Bone marrow (tissue), 2 donors: Measurements from ENCODE around the gene RECK.
"Not testable (repeated sequence)": the region's sequence is repeated elsewhere in the genome, so short reads cannot be mapped to it uniquely, and the experiment has no call there.

ENCODE experiments used
- DNase-seq, 2 donors: peaks; one replicate each; lab custom pipeline; 2025; lab: John Stamatoyannopoulos, UW

The RECK gene

DNA sequence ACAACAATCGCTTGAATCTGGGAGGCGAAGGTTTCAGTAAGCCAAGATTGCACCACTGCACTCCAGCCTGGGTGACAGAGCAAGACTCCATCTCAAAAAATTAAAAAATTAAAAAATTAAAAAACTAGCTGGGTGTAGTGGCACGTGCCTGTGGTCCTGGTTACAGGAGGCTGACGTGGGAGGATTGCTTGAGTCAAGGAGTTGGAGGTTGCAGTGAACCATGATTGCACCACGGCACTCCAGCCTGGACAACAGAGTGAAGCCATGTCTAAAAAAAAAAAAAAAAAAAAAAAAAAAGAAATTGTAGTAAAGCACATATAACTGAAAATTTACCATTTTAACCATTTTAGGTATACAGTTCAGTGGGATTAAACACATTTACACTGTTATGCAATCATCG, 119.4 kb downstream of the RECK start:
- no peak for DNase-seq

- peak in 1 of 2 donors; percentile 50 for DNase-seq
Observed at GRCh38 chr9:36158122-36158521, 121.4 kb downstream of the RECK start.

DNA sequence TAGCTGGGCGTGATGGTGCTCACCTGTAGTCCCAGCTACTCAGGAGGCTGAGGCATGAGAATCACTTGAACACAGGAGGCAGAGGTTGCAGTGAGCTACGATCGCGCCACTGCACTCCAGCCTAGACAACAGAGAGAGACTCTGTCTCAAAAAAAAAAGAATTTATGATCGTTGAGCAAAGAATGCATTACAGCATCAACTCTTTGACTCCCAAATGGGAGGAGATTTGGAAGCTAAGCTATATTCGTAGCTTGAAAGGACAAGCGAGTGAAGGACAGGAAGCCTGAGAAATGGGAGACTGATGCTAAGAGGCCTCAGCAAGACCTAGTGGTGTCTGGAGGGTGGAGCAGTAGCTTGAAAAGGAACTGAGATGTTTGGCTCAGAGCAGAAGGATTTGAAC, 122.2 kb downstream of the RECK start:
- DNase-seq, result no peak

DNA sequence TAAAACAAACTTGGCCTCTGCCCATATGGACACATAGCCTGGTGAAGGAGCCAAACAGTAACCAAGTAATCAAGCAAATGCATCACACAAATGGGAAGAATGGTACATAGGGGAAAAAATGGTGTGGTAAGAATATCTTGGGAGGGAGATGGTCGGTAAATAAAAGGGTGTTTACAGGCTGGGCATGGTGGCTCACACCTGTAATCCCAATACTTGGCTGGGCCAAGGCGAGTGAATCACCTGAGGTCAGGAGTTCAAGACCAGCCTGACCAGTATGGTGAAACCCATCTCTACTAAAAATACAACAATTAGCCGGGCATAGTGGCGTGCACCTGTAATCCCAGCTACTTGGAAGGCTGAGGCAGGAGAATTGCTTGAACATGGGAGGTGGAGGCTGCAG, 122.8 kb downstream of the RECK start:
- DNase-seq, result not testable (repeated sequence)

DNA sequence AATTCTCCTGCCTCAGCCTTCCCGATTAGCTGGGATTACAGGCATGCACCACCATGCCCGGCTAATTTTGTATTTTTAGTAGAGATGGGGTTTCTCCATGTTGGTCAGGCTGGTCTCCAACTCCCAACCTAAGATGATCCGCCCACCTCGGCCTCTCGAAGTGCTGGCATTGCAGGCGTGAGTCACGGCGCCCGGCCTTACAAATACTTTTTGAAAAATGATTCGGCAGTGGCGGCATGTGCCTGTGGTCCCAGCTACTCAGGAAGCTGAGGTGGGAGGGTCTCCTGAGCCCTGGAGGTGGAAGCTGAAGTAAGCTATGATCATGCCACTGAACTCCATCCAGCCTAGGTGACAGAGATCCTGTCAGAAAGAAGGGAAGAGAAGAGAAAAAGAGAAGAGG, 123.4 kb downstream of the RECK start:
- DNase-seq, result not testable (repeated sequence)

DNA sequence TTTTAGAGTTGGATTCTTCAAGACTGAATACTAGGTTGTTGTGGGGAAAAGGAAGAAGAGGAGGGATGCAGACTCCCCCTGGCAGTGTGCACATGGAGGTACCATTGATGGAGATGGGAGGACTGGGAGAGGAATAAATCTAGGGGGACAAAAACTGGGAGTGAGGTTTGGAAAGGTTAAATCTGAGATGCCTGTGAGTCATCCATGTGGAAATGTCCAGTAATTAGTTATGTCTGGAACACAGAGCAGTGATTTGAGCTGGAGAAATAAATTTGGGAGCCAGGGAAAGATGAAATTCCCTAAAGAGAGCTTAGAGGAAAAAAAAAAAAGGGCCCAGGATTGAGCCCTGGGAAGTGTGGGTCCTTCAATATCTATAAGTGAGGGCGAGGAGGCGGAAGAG, 124.5 kb downstream of the RECK start:
- DNase-seq, result no peak

DNA sequence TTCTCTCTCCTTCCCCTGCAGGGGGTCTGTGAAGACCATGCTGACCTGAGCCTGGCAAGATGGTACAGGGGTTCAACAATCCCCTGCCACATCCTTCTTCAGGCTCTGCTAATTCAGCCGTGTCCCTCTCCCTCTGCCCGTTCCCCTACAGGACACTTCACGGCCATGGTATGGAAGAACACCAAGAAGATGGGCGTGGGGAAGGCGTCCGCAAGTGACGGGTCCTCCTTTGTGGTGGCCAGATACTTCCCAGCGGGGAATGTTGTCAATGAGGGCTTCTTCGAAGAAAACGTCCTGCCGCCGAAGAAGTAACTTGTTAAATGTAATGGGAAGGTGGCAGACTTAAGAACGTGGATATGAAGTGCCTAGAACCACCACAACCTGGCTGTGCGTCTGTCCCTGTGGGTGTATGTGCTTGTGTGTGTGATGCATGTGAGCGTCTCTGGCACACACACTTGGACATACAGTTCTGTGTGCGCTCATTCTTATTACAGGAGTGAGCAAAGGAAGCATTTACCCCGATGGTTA, 125.6 kb downstream of the RECK start:
- no peak for DNase-seq

- DNase-seq, result no peak
Observed at GRCh38 chr9:36163049-36163785, 126.5 kb downstream of the RECK start.

- DNase-seq, result no peak
Observed at GRCh38 chr9:36163786-36164170, 127.1 kb downstream of the RECK start.

- DNase-seq, result no peak
Observed at GRCh38 chr9:36164372-36164771, 127.7 kb downstream of the RECK start.

DNA sequence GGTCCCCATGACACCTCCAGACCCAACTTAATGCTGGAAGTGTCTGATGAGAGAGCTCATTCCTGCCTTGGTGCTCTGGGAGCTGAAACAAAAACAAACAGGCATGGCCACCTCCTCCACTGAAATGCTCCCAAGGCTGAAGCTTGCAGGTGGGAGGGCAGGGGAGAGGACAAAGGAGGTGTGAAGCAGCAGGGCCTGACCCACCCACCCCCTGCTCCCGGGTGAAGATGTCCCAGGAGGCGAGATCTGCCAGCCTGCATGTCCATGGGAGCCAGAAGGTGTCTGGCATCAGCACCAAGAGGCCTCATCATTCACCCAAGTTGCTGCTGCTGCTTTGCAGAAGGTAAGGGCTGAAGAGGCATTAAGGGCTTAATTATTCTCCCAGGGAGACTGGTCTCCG, 128.3 kb downstream of the RECK start:
- DNase-seq, result no peak

DNA sequence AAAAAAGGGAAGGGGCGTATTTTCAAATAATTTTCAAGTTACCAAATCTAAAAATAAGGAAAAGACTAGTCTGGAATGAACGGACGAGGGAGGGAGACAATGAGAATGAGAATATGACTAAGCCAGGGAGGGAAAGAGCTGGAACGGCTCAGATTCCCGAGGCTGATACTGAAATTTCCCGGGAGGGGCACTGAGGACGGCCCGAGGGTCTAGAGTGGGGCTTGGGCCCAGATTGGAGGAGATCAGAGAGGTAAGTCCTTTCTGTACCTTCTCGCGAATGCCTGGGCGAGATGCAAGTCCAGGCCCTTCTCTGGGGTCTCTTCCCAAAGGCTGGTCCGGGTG, 129.1 kb downstream of the RECK start:
- DNase-seq, result no peak

DNA sequence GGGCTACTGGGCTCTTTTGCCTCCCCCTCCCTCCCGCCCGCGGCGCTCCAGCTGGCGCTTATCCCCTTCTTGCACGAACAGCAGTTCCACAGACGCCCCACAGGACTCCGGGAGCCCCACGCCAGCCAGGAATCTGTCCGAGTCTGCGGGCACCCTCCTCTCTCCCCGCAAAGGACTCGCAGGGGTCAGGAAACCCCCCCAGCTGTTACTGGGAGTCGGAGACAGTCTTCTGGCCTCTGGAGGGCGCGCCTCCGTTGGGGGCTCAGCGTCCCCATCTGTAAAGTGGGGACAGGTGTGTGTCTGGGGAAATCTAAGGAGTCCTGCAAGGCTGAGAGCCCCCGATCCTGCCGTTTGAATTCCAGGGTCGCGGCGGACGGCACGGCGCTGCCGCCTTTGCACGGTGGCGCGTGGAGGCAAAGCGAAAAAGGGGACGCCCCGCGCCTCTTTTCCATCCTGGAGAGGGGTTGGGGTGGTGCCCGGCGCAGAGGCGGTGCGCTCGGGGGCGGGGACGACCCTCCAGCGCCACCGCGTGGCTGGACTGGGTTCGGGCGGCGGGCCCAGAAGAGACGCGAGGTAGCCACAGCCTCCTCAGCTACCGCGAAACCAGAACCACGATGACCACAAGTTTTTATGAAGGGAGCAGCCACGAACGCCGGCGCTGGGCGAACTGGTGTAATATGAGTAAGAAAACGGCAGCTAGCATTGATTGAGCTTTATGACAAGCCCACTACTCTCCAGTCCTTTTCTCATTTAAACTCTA, 129.6 kb downstream of the RECK start:
- DNase-seq, result peak; percentile 40 to 69

DNA sequence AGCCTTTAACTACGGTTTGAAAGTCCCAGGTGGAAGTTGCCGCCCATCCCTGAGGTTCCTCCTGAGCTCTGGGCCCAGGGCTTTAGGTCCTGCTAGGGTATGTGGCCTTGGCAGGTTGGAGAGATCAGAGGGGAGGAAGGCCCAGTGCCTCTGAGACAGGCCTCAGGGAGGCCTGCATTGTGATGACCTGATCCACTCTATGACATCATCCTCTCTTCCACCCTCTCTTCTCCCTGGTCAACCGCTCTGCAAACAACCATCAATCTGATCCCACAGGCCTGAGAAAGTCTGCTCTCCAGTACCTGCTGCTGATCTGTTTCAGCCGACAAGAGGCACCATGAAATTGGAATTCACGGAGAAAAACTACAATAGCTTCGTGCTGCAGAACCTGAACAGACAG, 132.5 kb downstream of the RECK start, which contains the start of gene CCIN:
Gene CCIN (plus strand): TSS at position 223 of the 400 bp plus-strand sequence. CDS start 115 bp downstream, at position 338.
- no peak for DNase-seq

DNA sequence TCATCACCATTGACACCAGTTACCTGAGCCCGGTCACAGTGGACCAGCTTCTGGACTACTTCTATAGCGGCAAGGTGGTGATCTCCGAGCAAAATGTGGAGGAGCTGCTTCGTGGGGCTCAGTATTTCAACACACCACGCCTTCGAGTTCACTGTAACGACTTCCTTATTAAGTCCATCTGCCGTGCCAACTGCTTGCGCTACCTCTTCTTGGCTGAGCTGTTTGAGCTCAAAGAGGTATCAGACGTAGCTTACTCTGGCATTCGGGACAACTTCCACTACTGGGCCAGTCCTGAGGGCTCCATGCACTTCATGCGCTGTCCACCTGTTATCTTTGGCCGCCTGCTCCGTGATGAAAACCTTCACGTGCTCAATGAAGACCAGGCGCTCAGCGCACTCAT, 133.0 kb downstream of the RECK start:
- no peak for DNase-seq

- DNase-seq, result no peak
Observed at GRCh38 chr9:36170531-36170930, 133.8 kb downstream of the RECK start.

- DNase-seq, result no peak
Observed at GRCh38 chr9:36173861-36174260, 137.1 kb downstream of the RECK start.
